Measurements from ENCODE around the gene NTNG1.

NTNG1 gene

DNA sequence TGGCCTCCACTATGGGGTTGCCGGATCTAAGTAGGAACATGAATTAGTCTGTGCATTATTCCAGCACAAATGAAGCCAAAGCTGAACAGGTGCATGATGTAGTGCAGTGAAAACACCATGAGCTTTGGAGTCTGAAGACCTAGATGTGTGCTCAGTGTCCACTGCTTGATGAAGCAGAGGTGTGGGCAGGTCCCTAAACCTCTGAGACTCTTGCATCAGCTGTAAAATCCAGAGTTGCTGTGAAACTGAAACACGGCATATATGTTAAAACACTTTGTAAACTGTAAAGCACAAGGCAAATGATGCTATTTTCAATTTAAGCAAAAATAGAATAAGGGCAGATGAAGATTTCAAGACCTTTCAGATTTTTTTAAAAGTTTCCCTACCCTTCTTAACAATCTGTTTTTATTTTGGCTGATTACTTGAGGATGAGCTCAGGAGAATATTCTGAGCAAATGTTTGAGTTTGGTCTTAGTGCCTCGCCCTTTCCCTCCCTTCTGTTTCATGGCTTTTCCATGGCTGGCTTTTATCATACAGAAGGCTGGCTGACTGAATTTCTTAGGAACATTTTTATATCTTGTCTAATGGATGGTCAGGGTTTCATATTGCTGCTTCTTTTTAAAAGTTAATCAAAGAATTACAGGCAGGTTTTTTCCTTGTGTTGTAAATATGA is 221.8 kb downstream of the NTNG1 start:
- intact Hi-C loops (cut with DNase I; ENCODE audit: low total_unique reads), result no loop called here
- no peaks in the 10 kb centered on the region for H3K9me3 ChIP-seq
- no peaks in the 10 kb centered on the region for H3K4me1 ChIP-seq
- TF ChIP-seq, protein P1, sequence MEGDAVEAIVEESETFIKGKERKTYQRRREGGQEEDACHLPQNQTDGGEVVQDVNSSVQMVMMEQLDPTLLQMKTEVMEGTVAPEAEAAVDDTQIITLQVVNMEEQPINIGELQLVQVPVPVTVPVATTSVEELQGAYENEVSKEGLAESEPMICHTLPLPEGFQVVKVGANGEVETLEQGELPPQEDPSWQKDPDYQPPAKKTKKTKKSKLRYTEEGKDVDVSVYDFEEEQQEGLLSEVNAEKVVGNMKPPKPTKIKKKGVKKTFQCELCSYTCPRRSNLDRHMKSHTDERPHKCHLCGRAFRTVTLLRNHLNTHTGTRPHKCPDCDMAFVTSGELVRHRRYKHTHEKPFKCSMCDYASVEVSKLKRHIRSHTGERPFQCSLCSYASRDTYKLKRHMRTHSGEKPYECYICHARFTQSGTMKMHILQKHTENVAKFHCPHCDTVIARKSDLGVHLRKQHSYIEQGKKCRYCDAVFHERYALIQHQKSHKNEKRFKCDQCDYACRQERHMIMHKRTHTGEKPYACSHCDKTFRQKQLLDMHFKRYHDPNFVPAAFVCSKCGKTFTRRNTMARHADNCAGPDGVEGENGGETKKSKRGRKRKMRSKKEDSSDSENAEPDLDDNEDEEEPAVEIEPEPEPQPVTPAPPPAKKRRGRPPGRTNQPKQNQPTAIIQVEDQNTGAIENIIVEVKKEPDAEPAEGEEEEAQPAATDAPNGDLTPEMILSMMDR (IDR thresholded peaks at IDR 0.05), result no peak
- no peaks in the 10 kb centered on the region for H3K36me3 ChIP-seq
- DNase-seq, result no peak
- H3K27me3 ChIP-seq, result no peaks in the 10 kb centered on the region
- no peak overlapping the region for H3K27ac ChIP-seq
- H3K4me3 ChIP-seq, result no peak overlapping the region

DNA sequence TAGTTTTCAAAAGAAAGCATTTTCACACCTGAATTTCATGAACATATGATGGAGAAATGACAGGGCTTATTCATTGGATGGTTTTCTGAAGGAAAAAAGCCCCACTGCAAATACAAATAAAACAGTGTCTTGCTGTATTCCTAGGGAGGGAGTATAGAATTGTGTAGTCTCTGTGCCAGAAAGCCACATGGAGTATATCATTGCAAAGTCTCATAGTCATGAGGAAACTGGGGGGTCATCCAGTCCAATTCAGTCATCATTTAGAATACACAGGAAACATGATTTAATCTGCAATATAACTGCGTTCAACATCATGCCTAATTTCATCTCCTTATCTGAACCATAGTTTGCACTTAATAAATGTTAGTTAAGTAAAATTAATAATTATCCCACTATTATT is 222.3 kb downstream of the NTNG1 start:
- Histone ChIP-seq H3K27ac (no peak overlapping the region), H3K4me3 (no peak overlapping the region), H3K36me3 (no peaks in the 10 kb centered on the region), H3K4me1 (no peaks in the 10 kb centered on the region), H3K9me3 (no peaks in the 10 kb centered on the region), H3K27me3 (no peaks in the 10 kb centered on the region)
- intact Hi-C loops (cut with DNase I; ENCODE audit: low total_unique reads), result no loop called here
- TF ChIP-seq, protein P1 (IDR thresholded peaks at IDR 0.05), result no peak
- DNase-seq, result no peak

DNA sequence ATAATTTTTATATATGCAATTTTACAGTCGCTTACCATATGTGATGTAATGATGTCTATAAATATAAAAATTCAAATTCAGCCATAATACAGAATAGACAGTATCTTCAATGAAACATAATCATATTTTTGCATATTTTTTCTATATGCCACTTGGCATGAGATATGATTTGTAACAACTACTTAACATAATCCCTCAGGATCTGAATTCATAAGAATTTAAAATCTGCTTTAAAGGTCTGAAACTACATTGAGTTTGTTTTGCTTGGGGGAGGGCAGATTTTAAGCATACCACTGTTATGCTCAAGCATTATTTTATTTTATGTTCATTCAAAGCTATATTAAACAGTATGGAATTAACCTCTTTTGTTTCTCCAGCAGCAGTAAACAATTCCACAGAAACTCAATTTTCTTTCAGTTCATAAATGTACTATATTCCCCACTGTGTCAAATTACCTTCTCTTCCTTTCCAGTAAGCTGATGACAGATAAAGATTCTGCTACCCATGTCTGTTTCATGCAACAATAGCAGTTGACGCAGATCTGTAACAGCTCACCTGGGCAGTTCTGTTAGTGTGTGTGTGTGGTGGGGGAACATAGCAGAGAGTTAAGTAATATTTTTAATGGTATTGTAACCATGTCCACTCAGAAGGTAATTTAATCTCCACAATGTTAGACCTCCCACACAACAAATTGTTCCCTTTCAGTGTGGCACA is 224.8 kb downstream of the NTNG1 start:
- TF ChIP-seq, protein P1 (IDR thresholded peaks at IDR 0.05), result no peak
- intact Hi-C loops (cut with DNase I; ENCODE audit: low total_unique reads), result no loop called here
- DNase-seq, result no peak
- H3K4me3 ChIP-seq, result no peak overlapping the region
- no peak overlapping the region for H3K27ac ChIP-seq
- H3K9me3 ChIP-seq, result no peaks in the 10 kb centered on the region
- no peaks in the 10 kb centered on the region for H3K36me3 ChIP-seq
- H3K4me1 ChIP-seq, result no peaks in the 10 kb centered on the region
- H3K27me3 ChIP-seq, result no peaks in the 10 kb centered on the region

DNA sequence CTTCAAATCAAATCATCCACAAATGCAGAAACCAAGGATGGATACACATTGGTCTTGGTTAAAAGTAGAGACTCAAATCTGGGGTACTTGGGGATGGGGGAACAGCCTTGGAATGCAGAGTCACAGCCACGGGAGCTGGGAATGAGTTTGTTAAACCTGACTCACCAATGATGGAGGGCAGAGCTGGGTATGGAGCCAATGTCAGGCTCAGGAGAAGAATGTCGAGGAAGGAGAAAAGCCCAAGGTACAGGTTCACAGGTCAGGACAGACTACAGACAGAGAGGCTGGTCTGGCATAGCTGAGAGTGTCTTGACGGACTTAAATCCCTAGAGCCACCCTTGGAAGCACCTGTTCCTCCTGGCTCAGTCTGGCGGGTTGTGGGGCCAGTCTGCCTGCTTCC is 237.6 kb downstream of the NTNG1 start:
- TF ChIP-seq, protein P1 (IDR thresholded peaks at IDR 0.05), result no peak
- H3K4me1 ChIP-seq, result no peaks in the 10 kb centered on the region
- H3K9me3 ChIP-seq, result no peaks in the 10 kb centered on the region
- H3K4me3 ChIP-seq, result no peak overlapping the region
- DNase-seq, result no peak
- no peak overlapping the region for H3K27ac ChIP-seq
- H3K36me3 ChIP-seq, result no peaks in the 10 kb centered on the region
- H3K27me3 ChIP-seq, result no peaks in the 10 kb centered on the region
- intact Hi-C loops (cut with DNase I; ENCODE audit: low total_unique reads), result no loop called here

DNA sequence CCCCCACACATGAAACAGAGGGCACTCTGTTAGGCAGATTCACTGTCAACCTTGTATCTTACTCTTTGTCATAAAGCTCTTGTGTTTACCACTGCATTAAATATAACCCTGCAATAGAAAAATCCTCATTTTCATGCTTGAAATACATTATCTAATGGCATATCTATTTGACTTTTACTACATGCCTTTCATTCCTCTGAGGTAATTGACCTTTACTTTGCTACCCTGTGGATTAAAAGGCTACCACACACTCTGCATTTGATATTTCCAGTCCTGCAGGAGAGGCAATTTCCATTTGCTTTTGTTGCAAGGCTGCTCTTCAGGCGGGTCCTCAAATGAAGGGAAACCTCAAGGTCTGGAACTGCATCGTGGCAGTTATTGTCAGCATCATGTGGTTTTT is 238.0 kb downstream of the NTNG1 start:
- no peak overlapping the region for H3K27ac ChIP-seq
- H3K4me1 ChIP-seq, result no peaks in the 10 kb centered on the region
- no peaks in the 10 kb centered on the region for H3K27me3 ChIP-seq
- H3K36me3 ChIP-seq, result no peaks in the 10 kb centered on the region
- H3K4me3 ChIP-seq, result no peak overlapping the region
- intact Hi-C loops (cut with DNase I; ENCODE audit: low total_unique reads), result no loop called here
- DNase-seq, result no peak
- no peaks in the 10 kb centered on the region for H3K9me3 ChIP-seq
- TF ChIP-seq, protein P1 (IDR thresholded peaks at IDR 0.05), result no peak

All from tibial artery (tissue), 4 donors.